Measurements from ENCODE around the gene CGREF1.
"Not testable (repeated sequence)": the region's sequence is repeated elsewhere in the genome, so short reads cannot be mapped to it uniquely, and the experiment has no call there.

CGREF1 gene

GRCh38 chr2:27086090-27086723 is 32.7 kb downstream of the CGREF1 start:
- DNase-seq = peak; percentile 98 to 100

GRCh38 chr2:27085673-27086089 is 33.2 kb downstream of the CGREF1 start:
- peak; percentile 65 to 68 for DNase-seq

GRCh38 chr2:27085062-27085672 is 33.8 kb downstream of the CGREF1 start:
- DNase-seq = no peak

GRCh38 chr2:27084297-27085061 is 34.4 kb downstream of the CGREF1 start:
- no peak for DNase-seq

- DNase-seq = no peak
Measured at GRCh38 chr2:27083410-27084296, 35.3 kb downstream of the CGREF1 start.

- DNase-seq = no peak
Measured at GRCh38 chr2:27082773-27083409, 36.0 kb downstream of the CGREF1 start.

- no peak for DNase-seq
Measured at GRCh38 chr2:27081984-27082772, 36.8 kb downstream of the CGREF1 start.

- no peak for DNase-seq
Measured at GRCh38 chr2:27080603-27080936, 38.4 kb downstream of the CGREF1 start.

- DNase-seq = no peak
Measured at GRCh38 chr2:27080140-27080469, 38.8 kb downstream of the CGREF1 start.

- DNase-seq = no peak
Measured at GRCh38 chr2:27079233-27080139, 39.4 kb downstream of the CGREF1 start.

GRCh38 chr2:27078267-27079194 is 40.4 kb downstream of the CGREF1 start, which contains the start of gene EMILIN1:
Gene EMILIN1, plus strand, starts transcription at chr2:27078615. Its CDS starts 451 bp downstream, at chr2:27079066.
- no peak for DNase-seq

- no peak for DNase-seq
Measured at GRCh38 chr2:27077231-27077630, 41.7 kb downstream of the CGREF1 start.

GRCh38 chr2:27076323-27076722 is 42.6 kb downstream of the CGREF1 start:
- DNase-seq = no peak

- not testable (repeated sequence) for DNase-seq
Measured at GRCh38 chr2:27075566-27075871, 43.4 kb downstream of the CGREF1 start.

- peak; percentile 45 to 47 for DNase-seq
Measured at GRCh38 chr2:27074738-27075565, 44.0 kb downstream of the CGREF1 start.

GRCh38 chr2:27073782-27074181 is 45.1 kb downstream of the CGREF1 start:
- no peak for DNase-seq

GRCh38 chr2:27072920-27073319 is 46.0 kb downstream of the CGREF1 start:
- DNase-seq = no peak

- peak; percentile 69 to 70 for DNase-seq
Measured at GRCh38 chr2:27071990-27072830, 46.7 kb downstream of the CGREF1 start.

All from activated T-cell treated with anti-CD3 and anti-CD28 coated beads, Interleukin-2, amount 50 U/mL, for 48 hours (primary cell).